ENCODE measurements around the gene PRKCB.

DNA sequence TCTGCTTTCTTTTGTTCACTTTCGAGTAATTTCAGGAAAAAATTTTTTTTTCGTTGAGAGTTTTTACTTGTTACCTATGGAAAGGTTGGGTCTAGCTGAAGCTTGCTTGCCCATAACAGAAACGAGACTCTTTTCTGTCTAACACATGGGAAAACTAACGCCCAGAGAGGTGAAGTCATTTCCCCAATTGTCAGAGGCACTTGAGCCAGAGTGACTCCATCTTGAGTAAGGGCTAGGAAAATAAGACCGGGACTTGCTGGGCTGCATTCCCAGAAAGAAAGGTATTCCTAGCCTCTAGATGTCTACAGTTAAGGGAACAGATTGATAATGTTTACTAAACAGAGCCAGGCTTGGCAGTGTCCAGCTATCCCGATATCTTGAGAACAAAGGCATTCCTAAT, 26.8 kb downstream of the PRKCB start:
- TF ChIP-seq, protein P1, sequence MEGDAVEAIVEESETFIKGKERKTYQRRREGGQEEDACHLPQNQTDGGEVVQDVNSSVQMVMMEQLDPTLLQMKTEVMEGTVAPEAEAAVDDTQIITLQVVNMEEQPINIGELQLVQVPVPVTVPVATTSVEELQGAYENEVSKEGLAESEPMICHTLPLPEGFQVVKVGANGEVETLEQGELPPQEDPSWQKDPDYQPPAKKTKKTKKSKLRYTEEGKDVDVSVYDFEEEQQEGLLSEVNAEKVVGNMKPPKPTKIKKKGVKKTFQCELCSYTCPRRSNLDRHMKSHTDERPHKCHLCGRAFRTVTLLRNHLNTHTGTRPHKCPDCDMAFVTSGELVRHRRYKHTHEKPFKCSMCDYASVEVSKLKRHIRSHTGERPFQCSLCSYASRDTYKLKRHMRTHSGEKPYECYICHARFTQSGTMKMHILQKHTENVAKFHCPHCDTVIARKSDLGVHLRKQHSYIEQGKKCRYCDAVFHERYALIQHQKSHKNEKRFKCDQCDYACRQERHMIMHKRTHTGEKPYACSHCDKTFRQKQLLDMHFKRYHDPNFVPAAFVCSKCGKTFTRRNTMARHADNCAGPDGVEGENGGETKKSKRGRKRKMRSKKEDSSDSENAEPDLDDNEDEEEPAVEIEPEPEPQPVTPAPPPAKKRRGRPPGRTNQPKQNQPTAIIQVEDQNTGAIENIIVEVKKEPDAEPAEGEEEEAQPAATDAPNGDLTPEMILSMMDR (IDR thresholded peaks at IDR 0.05; ENCODE audit: low read depth, low read length), result no peak
- TF ChIP-seq POLR2A (IDR thresholded peaks at IDR 0.05; ENCODE audit: extremely low read depth, insufficient read length) (no peak), MYC (IDR thresholded peaks at IDR 0.05; ENCODE audit: low read depth, low read length) (no peak)
- TF ChIP-seq, protein P2, sequence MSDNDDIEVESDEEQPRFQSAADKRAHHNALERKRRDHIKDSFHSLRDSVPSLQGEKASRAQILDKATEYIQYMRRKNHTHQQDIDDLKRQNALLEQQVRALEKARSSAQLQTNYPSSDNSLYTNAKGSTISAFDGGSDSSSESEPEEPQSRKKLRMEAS (IDR thresholded peaks at IDR 0.05; ENCODE audit: low read depth, low read length), result no peak

Data from NB4 (cell line).